CD4-positive, CD25-positive, alpha-beta regulatory T cell (primary cell): ENCODE results near the gene ACVRL1. TPM values are rescaled to one million over a fixed set of nuclear protein-coding genes. Genes with fewer than 3 reads are reported as not detected.
A peak's percentile ranks its signal among the peaks of the same experiment; 100 is the strongest.

Experiments
- ATAC-seq, 2 donors: fragments of 150-1000 bp; cut with Tn5 transposase; one replicate each; pipeline ENCODE4 v1.10.0; 2021; ENCODE audit warnings: low read depth in 2 of 2, moderate number of reproducible peaks in 2 of 2, moderate library complexity in 1 of 2
- DNase-seq, 3 donors: peaks; one replicate each; pipeline versions ENCODE4 v3.0.0 to v3.0.0-alpha.2; 2012 to 2022; ENCODE audit warnings: mixed read lengths in 1 of 3
- H3K27ac ChIP-seq: one replicate; pipeline ENCODE4 v1.7.0; 2013; ENCODE audit warnings: mild to moderate bottlenecking, low read length; ENCODE audit not compliant: insufficient read depth, poor library complexity, severe bottlenecking
- H3K27me3 ChIP-seq: one replicate; pipeline ENCODE4 v1.7.0; 2013; ENCODE audit warnings: low read length; ENCODE audit not compliant: control insufficient read depth, insufficient read depth
- H3K36me3 ChIP-seq: one replicate; pipeline ENCODE4 v1.7.0; 2013; ENCODE audit warnings: mild to moderate bottlenecking, low read length, moderate library complexity; ENCODE audit not compliant: control insufficient read depth, insufficient read depth
- H3K4me1 ChIP-seq: 2 replicates; pipeline ENCODE4 v1.7.0; 2013; ENCODE audit warnings: mild to moderate bottlenecking, low read length; ENCODE audit not compliant: insufficient read depth, control insufficient read depth, poor library complexity, severe bottlenecking
- H3K4me3 ChIP-seq: one replicate; pipeline ENCODE4 v1.7.0; 2013; ENCODE audit warnings: low read depth, mild to moderate bottlenecking, low read length, moderate library complexity
- H3K9me3 ChIP-seq, 2 experiments: 1 replicate in 1 of 2; 2 replicates in 1 of 2; pipeline ENCODE4 v1.7.0; 2013; ENCODE audit warnings: low read length in 2 of 2, mild to moderate bottlenecking in 1 of 2, moderate library complexity in 1 of 2; ENCODE audit not compliant: control insufficient read depth in 2 of 2
- H3K27ac Mint-ChIP-seq, 3 donors: one replicate each; pipeline ENCODE4 v1.8.0; 2020 to 2022; ENCODE audit warnings: mild to moderate bottlenecking in 3 of 3, mixed read lengths in 3 of 3, moderate library complexity in 2 of 3
- H3K27me3 Mint-ChIP-seq: one replicate; pipeline ENCODE4 v1.8.0; 2022; ENCODE audit warnings: mild to moderate bottlenecking, mixed read lengths
- H3K36me3 Mint-ChIP-seq: one replicate; pipeline ENCODE4 v1.8.0; 2020; ENCODE audit warnings: mixed read lengths
- H3K4me1 Mint-ChIP-seq, 4 donors: one replicate each; pipeline ENCODE4 v1.8.0; 2020 to 2022; ENCODE audit warnings: mixed read lengths in 4 of 4, mild to moderate bottlenecking in 1 of 4
- H3K4me3 Mint-ChIP-seq, 4 donors: one replicate each; pipeline ENCODE4 v1.8.0; 2020 to 2022; ENCODE audit warnings: mild to moderate bottlenecking in 4 of 4, mixed read lengths in 4 of 4, moderate library complexity in 3 of 4
- H3K9me3 Mint-ChIP-seq, 7 donors: one replicate each; pipeline ENCODE4 v1.8.0; 2020 to 2022; ENCODE audit warnings: mixed read lengths in 7 of 7, mild to moderate bottlenecking in 3 of 7, moderate library complexity in 2 of 7
- polyA plus RNA-seq, 4 donors: library from polyadenylated mRNA; unstranded; fragments of 300-500 nt; fragmentation: Illumina TruSeq; gene quantifications; one replicate each; pipeline ENCODE4 v1.2.3, GENCODE V29; 2021
- total RNA-seq: library from RNA; stranded (reverse); gene quantifications from one replicate; pipeline ENCODE4 v1.2.3, GENCODE V29; 2022

The ACVRL1 gene
- total and polyA plus RNA-seq, 5 donors from 2014 or later: not detected

GRCh38 chr12:51869931-51870330 lies 37.4 kb upstream of the ACVRL1 start:
- Histone ChIP-seq H3K27me3 (peaks cover 11% of the 10 kb centered on the region), H3K9me3 (no peaks in the 10 kb centered on the region), H3K27ac (no peak overlapping the region), H3K4me1 (no peaks in the 10 kb centered on the region), H3K4me3 (no peak overlapping the region), H3K36me3 (no peaks in the 10 kb centered on the region)
- H3K4me1 Mint-ChIP-seq: peaks cover 0 to 16% (median 3%) of the 10 kb centered on the region in 4 donors
- peaks cover 0 to 4% (median 0%) of the 10 kb centered on the region in 7 donors for H3K9me3 Mint-ChIP-seq
- DNase-seq (no peak), ATAC-seq (no peak)
- peak overlapping the region in 1 of 4 donors; percentile 18 for H3K4me3 Mint-ChIP-seq
- no peaks in the 10 kb centered on the region for H3K36me3 Mint-ChIP-seq
- H3K27me3 Mint-ChIP-seq: peaks cover 56% of the 10 kb centered on the region
- no peak overlapping the region for H3K27ac Mint-ChIP-seq

DNA sequence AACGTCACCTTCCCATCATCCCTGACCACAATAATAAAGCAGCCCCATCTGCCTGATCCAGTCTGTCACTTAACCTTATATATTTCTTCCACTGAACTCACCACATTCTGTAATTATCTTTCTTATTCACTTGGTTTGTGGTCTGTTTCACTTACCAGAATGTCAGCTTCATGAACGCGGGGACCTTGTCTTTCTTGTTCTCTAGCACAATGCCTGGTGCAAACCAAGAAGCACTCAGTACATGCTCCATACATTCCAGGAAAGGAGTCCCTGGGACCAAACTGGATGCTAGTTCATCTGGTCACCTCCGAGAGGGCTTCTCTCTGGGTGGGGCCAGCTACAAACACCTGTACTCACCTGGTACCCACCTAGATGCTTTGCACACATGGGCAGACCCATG lies 36.8 kb upstream of the ACVRL1 start:
- Mint-ChIP-seq H3K4me3 (peak overlapping the region in 1 of 4 donors; percentile 18), H3K27me3 (peaks cover 55% of the 10 kb centered on the region), H3K36me3 (no peaks in the 10 kb centered on the region), H3K4me1 (peaks cover 0 to 16% (median 3%) of the 10 kb centered on the region in 4 donors), H3K9me3 (peaks cover 0 to 4% (median 0%) of the 10 kb centered on the region in 7 donors), H3K27ac (no peak overlapping the region)
- Histone ChIP-seq H3K4me1 (no peaks in the 10 kb centered on the region), H3K27me3 (peaks cover 7% of the 10 kb centered on the region), H3K36me3 (no peaks in the 10 kb centered on the region), H3K4me3 (no peak overlapping the region), H3K27ac (no peak overlapping the region), H3K9me3 (no peaks in the 10 kb centered on the region)
- ATAC-seq (no peak), DNase-seq (no peak)

- H3K4me3 Mint-ChIP-seq: no peak overlapping the region
- no peak for DNase-seq
- H3K4me1 Mint-ChIP-seq: peaks cover 0 to 16% (median 3%) of the 10 kb centered on the region in 4 donors
- no peaks in the 10 kb centered on the region for H3K36me3 Mint-ChIP-seq
- Histone ChIP-seq H3K27me3 (peaks cover 5% of the 10 kb centered on the region), H3K36me3 (no peaks in the 10 kb centered on the region), H3K4me3 (no peak overlapping the region), H3K9me3 (no peaks in the 10 kb centered on the region), H3K4me1 (no peaks in the 10 kb centered on the region), H3K27ac (no peak overlapping the region)
- peaks cover 0 to 4% (median 0%) of the 10 kb centered on the region in 7 donors for H3K9me3 Mint-ChIP-seq
- peaks cover 49% of the 10 kb centered on the region for H3K27me3 Mint-ChIP-seq
- no peak for ATAC-seq
- H3K27ac Mint-ChIP-seq: no peak overlapping the region
These were observed 36.2 kb upstream of the ACVRL1 start for GRCh38 chr12:51871126-51871525.

- ATAC-seq (no peak), DNase-seq (no peak)
- no peaks in the 10 kb centered on the region for H3K36me3 Mint-ChIP-seq
- Histone ChIP-seq H3K36me3 (no peaks in the 10 kb centered on the region), H3K4me1 (no peaks in the 10 kb centered on the region), H3K27me3 (peaks cover 5% of the 10 kb centered on the region), H3K27ac (no peak overlapping the region), H3K4me3 (no peak overlapping the region), H3K9me3 (no peaks in the 10 kb centered on the region)
- H3K27ac Mint-ChIP-seq: no peak overlapping the region
- no peak overlapping the region for H3K4me3 Mint-ChIP-seq
- peaks cover 0 to 4% (median 0%) of the 10 kb centered on the region in 7 donors for H3K9me3 Mint-ChIP-seq
- H3K4me1 Mint-ChIP-seq: peaks cover 0 to 16% (median 3%) of the 10 kb centered on the region in 4 donors
- H3K27me3 Mint-ChIP-seq: peaks cover 43% of the 10 kb centered on the region
These were observed 35.2 kb upstream of the ACVRL1 start for GRCh38 chr12:51871918-51872688.

DNA sequence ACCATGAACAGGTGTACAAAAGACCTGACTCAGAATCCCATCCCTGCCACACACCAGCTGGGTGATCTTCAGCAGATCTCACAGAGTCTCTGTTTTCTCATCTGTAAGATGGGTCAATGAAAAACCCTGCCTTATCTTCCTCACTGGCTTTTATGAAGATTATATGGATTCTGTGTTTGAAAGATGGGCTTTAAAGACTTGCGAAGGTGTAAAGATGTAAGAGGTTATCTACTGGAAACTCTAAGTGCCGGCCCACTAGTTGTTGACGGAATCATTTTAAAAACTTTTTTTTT lies 34.7 kb upstream of the ACVRL1 start:
- Histone ChIP-seq H3K27me3 (peaks cover 3% of the 10 kb centered on the region), H3K9me3 (no peaks in the 10 kb centered on the region), H3K27ac (no peak overlapping the region), H3K4me3 (no peak overlapping the region), H3K4me1 (no peaks in the 10 kb centered on the region), H3K36me3 (no peaks in the 10 kb centered on the region)
- ATAC-seq: no peak
- DNase-seq: no peak
- Mint-ChIP-seq H3K36me3 (no peaks in the 10 kb centered on the region), H3K9me3 (peaks cover 0 to 4% (median 0%) of the 10 kb centered on the region in 7 donors), H3K4me3 (no peak overlapping the region), H3K4me1 (peaks cover 0 to 16% (median 2%) of the 10 kb centered on the region in 4 donors), H3K27ac (peak overlapping the region in 1 of 3 donors; percentile 9), H3K27me3 (peaks cover 38% of the 10 kb centered on the region)

DNA sequence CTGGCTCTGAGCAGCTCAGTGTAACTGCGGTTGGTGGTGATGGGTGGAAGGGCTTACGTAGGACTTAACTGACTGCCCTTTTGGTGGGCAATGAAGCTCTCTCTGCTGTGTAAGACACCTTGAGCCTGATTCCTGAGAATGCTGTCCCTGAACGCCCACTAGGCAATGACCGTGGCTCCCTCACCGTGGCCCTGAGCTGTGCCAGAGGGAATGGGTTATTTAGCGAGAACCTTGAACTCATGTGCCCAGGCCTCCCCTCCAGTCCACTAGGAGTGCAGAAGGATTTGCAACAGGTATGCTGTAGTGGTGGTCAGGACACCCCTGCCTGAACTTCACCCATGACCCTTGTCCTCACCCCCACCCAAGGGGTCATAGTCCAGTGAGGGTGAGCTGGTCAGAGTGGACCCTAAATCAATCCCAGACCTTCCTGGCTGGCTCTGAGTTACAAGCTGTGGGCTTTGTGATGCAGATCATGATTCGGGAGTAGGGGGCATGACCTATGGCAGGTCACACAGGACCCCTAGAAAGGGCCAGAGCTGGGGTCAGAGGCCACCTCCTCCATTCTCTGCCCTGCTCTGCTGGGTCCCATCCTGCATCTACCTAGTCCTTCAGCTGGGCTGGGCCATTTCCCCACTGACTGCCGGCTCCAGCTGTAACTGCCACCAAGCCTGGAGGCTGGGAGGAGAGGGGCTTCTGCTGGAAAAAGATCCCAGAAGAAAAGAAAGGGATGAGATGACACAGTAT lies 33.9 kb upstream of the ACVRL1 start:
- Histone ChIP-seq H3K9me3 (no peaks in the 10 kb centered on the region), H3K27me3 (peaks cover 3% of the 10 kb centered on the region), H3K4me3 (no peak overlapping the region), H3K4me1 (no peaks in the 10 kb centered on the region), H3K36me3 (no peaks in the 10 kb centered on the region), H3K27ac (no peak overlapping the region)
- DNase-seq (no peak), ATAC-seq (no peak)
- Mint-ChIP-seq H3K36me3 (no peaks in the 10 kb centered on the region), H3K9me3 (peaks cover 0 to 4% (median 0%) of the 10 kb centered on the region in 7 donors), H3K4me1 (peaks cover 0 to 12% (median under 1%) of the 10 kb centered on the region in 4 donors), H3K27ac (no peak overlapping the region), H3K4me3 (no peak overlapping the region), H3K27me3 (peaks cover 30% of the 10 kb centered on the region)

GRCh38 chr12:51874000-51874399 lies 33.3 kb upstream of the ACVRL1 start:
- no peak overlapping the region for H3K27ac ChIP-seq
- H3K9me3 Mint-ChIP-seq: peaks cover 0 to 1% (median 0%) of the 10 kb centered on the region in 7 donors
- no peaks in the 10 kb centered on the region for H3K36me3 ChIP-seq
- no peak for ATAC-seq
- no peak for DNase-seq
- H3K27ac Mint-ChIP-seq: no peak overlapping the region
- H3K27me3 ChIP-seq: peaks cover 3% of the 10 kb centered on the region
- H3K36me3 Mint-ChIP-seq: no peaks in the 10 kb centered on the region
- H3K4me1 ChIP-seq: no peaks in the 10 kb centered on the region
- H3K4me1 Mint-ChIP-seq: peaks cover 0 to 6% (median 0%) of the 10 kb centered on the region in 4 donors
- no peaks in the 10 kb centered on the region for H3K9me3 ChIP-seq
- H3K4me3 ChIP-seq: no peak overlapping the region
- H3K4me3 Mint-ChIP-seq: no peak overlapping the region
- peaks cover 26% of the 10 kb centered on the region for H3K27me3 Mint-ChIP-seq
